ENCODE data around the gene ANKS1B.
"Not testable (repeated sequence)": the region's sequence is repeated elsewhere in the genome, so short reads cannot be mapped to it uniquely, and the experiment has no call there.

ANKS1B gene

GRCh38 chr12:99250091-99250490, 734.6 kb downstream of the ANKS1B start:
- DNase-seq, result no peak

GRCh38 chr12:99249543-99249942, 735.2 kb downstream of the ANKS1B start:
- no peak for DNase-seq

GRCh38 chr12:99237907-99238538, 746.7 kb downstream of the ANKS1B start:
- DNase-seq, result not testable (repeated sequence)

GRCh38 chr12:99235381-99235780, 749.4 kb downstream of the ANKS1B start:
- no peak for DNase-seq

GRCh38 chr12:99234702-99235101, 750.0 kb downstream of the ANKS1B start:
- no peak for DNase-seq

- no peak for DNase-seq
Observed at GRCh38 chr12:99232324-99232723, 752.4 kb downstream of the ANKS1B start.

GRCh38 chr12:99231031-99231430, 753.7 kb downstream of the ANKS1B start:
- DNase-seq, result no peak

GRCh38 chr12:99224237-99224636, 760.5 kb downstream of the ANKS1B start:
- no peak for DNase-seq

- DNase-seq, result no peak
Observed at GRCh38 chr12:99223579-99223978, 761.2 kb downstream of the ANKS1B start.

- DNase-seq, result no peak
Observed at GRCh38 chr12:99213047-99213446, 771.7 kb downstream of the ANKS1B start.

- no peak for DNase-seq
Observed at GRCh38 chr12:99212275-99212674, 772.5 kb downstream of the ANKS1B start.

- DNase-seq, result no peak
Observed at GRCh38 chr12:99205111-99205510, 779.6 kb downstream of the ANKS1B start.

GRCh38 chr12:99201906-99202645, 782.7 kb downstream of the ANKS1B start:
- DNase-seq, result no peak

- DNase-seq, result no peak
Observed at GRCh38 chr12:99200711-99201384, 783.9 kb downstream of the ANKS1B start.

GRCh38 chr12:99195474-99195873, 789.3 kb downstream of the ANKS1B start:
- DNase-seq, result no peak

- no peak for DNase-seq
Observed at GRCh38 chr12:99192489-99192888, 792.2 kb downstream of the ANKS1B start.

GRCh38 chr12:99176871-99177270, 807.9 kb downstream of the ANKS1B start:
- no peak for DNase-seq

- DNase-seq, result no peak
Observed at GRCh38 chr12:99170461-99170860, 814.3 kb downstream of the ANKS1B start.

- no peak for DNase-seq
Observed at GRCh38 chr12:99170037-99170436, 814.7 kb downstream of the ANKS1B start.

GRCh38 chr12:99157946-99158345, 826.8 kb downstream of the ANKS1B start:
- no peak for DNase-seq

GRCh38 chr12:99154983-99155336, 829.8 kb downstream of the ANKS1B start:
- no peak for DNase-seq

- DNase-seq, result no peak
Observed at GRCh38 chr12:99154216-99154982, 830.3 kb downstream of the ANKS1B start.

- DNase-seq, result no peak
Observed at GRCh38 chr12:99153293-99153692, 831.4 kb downstream of the ANKS1B start.
